Stomach (tissue), 9 donors: ENCODE data around the gene SRCIN1. TPM values are rescaled to one million over a fixed set of nuclear protein-coding genes. Genes with fewer than 3 reads are reported as not detected.

Experiments used
- DNase-seq, 2 donors: peaks; one replicate each; pipeline versions ENCODE4 v3.0.0 to v3.0.0-alpha.2; 2013 to 2019
- H3K27ac ChIP-seq, 5 donors: fragments of 200-600 bp in 4 of 5; sonication (generic) in 4 of 5; one replicate each; pipeline ENCODE4 v1.5.1; 2013 to 2019; ENCODE audit warnings: mild to moderate bottlenecking in 1 of 5, moderate library complexity in 1 of 5
- H3K27me3 ChIP-seq, 3 donors: fragments of 200-600 bp; sonication (generic); one replicate each; pipeline ENCODE4 v1.5.1; 2017 to 2019; ENCODE audit warnings: mixed run types in 1 of 3
- H3K36me3 ChIP-seq, 4 donors: fragments of 200-600 bp; sonication (generic); 1 replicate in 3 of 4; 2 replicates in 1 of 4; pipeline ENCODE4 v1.5.1; 2016 to 2019
- H3K4me1 ChIP-seq, 4 donors: fragments of 200-600 bp; sonication (generic); one replicate each; pipeline ENCODE4 v1.5.1; 2016 to 2019
- H3K4me3 ChIP-seq, 4 donors: fragments of 200-600 bp; sonication (generic) in 3 of 4; one replicate each; pipeline ENCODE4 v1.5.1; 2016 to 2019; ENCODE audit warnings: mild to moderate bottlenecking in 1 of 4
- H3K9me3 ChIP-seq, 4 donors: fragments of 200-600 bp; sonication (generic); one replicate each; pipeline ENCODE4 v1.5.1; 2016 to 2019
- CTCF ChIP-seq, 7 experiments: fragments of 450-650 bp in 4 of 7; fragments of 200-600 bp in 3 of 7; sonication (generic) in 3 of 7; IDR thresholded peaks; one replicate each; pipeline ENCODE4 v1.5.1; 2016 to 2019; ENCODE audit warnings: antibody characterized with exemption in 7 of 7, control low read depth in 2 of 7, mild to moderate bottlenecking in 1 of 7
- EP300 ChIP-seq: sonication (generic); formaldehyde crosslinking; IDR thresholded peaks from one replicate; pipeline ENCODE4 v1.6.1; 2017; ENCODE audit warnings: antibody characterized with exemption
- POLR2A ChIP-seq, 4 donors: fragments of 450-650 bp; IDR thresholded peaks; one replicate each; pipeline ENCODE4 v1.6.1; 2016; ENCODE audit warnings: antibody characterized with exemption in 4 of 4, control low read depth in 2 of 4, mild to moderate bottlenecking in 1 of 4, moderate library complexity in 1 of 4
- POLR2AphosphoS5 ChIP-seq, 3 donors: sonication (generic); formaldehyde crosslinking; IDR thresholded peaks; one replicate each; pipeline ENCODE4 v1.6.1; 2016; ENCODE audit warnings: antibody characterized with exemption in 3 of 3
- WGBS, 5 donors: extraction: QIAGEN DNeasy Blood & Tissue Kit in 3 of 5; methylation state at CpG; one replicate each; pipeline versions ENCODE4 v1.1.5 to v1.1.7; 2013 to 2018; 5-methylcytosine and 5-hydroxymethylcytosine counted together
- intact Hi-C: fragments of 100-400 bp; cut with DNase I; formaldehyde crosslinking; loops from one replicate; pipeline ENCODE4 v1.15.1; 2023; ENCODE audit warnings: low total_unique reads
- polyA plus RNA-seq, 3 donors: library from polyadenylated mRNA; stranded (reverse); fragments of 200-250 nt; gene quantifications; one replicate each; pipeline ENCODE4 v1.2.3, GENCODE V29; 2013
- total RNA-seq, 5 donors: library from RNA; depleted of rRNA; stranded (reverse); fragments of >200 nt; gene quantifications; one replicate each; pipeline versions ENCODE4 v1.1.0 to v1.2.3, GENCODE V29; 2014 to 2016
- donor health status: healthy with polysubstance abuse.
- donor health status: Bipolar disorder and iron deficiency.
- donor health status: healthy.

The SRCIN1 gene
- total and polyA plus RNA-seq, 8 donors = 0.29 to 21.9 (median 1.9) TPM

GRCh38 chr17:38603786-38604478 lies 1.8 kb downstream of the SRCIN1 start:
- H3K4me1 ChIP-seq = peaks cover 11 to 46% (median 33%) of the 10 kb centered on the region in 4 donors
- H3K4me3 ChIP-seq = no peak overlapping the region
- no peaks in the 10 kb centered on the region for H3K36me3 ChIP-seq
- H3K27ac ChIP-seq = no peak overlapping the region
- TF ChIP-seq POLR2AphosphoS5 (IDR thresholded peaks at IDR 0.05) (no peak), EP300 (no peak), CTCF (IDR thresholded peaks at IDR 0.05) (no peak), POLR2A (IDR thresholded peaks at IDR 0.05) (no peak)
- DNase-seq = no peak
- peaks cover 4 to 98% (median 45%) of the 10 kb centered on the region in 3 donors for H3K27me3 ChIP-seq
- intact Hi-C loops = no loop called here
- no peaks in the 10 kb centered on the region for H3K9me3 ChIP-seq
- WGBS, 5 donors = 33 to 64% (median 50%) methylated on average over 5 to 6 of the region's 6 CpGs

- no peaks in the 10 kb centered on the region for H3K36me3 ChIP-seq
- no peaks in the 10 kb centered on the region for H3K9me3 ChIP-seq
- H3K27me3 ChIP-seq = peaks cover 4 to 98% (median 42%) of the 10 kb centered on the region in 3 donors
- TF ChIP-seq EP300 (no peak), POLR2AphosphoS5 (IDR thresholded peaks at IDR 0.05) (no peak), CTCF (IDR thresholded peaks at IDR 0.05) (no peak), POLR2A (IDR thresholded peaks at IDR 0.05) (no peak)
- WGBS, 5 donors = 51 to 65% (median 60%) methylated on average over 13 of the region's 13 CpGs
- H3K4me1 ChIP-seq = peaks cover 11 to 46% (median 33%) of the 10 kb centered on the region in 4 donors
- H3K4me3 ChIP-seq = no peak overlapping the region
- intact Hi-C loops = no loop called here
- no peak overlapping the region for H3K27ac ChIP-seq
- DNase-seq = no peak
These were observed 2.6 kb downstream of the SRCIN1 start for GRCh38 chr17:38602956-38603785.

- Histone ChIP-seq H3K4me3 (no peak overlapping the region), H3K27me3 (peaks cover 3 to 98% (median 35%) of the 10 kb centered on the region in 3 donors), H3K36me3 (no peaks in the 10 kb centered on the region), H3K27ac (no peak overlapping the region), H3K4me1 (peaks cover 11 to 44% (median 33%) of the 10 kb centered on the region in 4 donors), H3K9me3 (no peaks in the 10 kb centered on the region)
- 42 to 56% (median 42%) methylated on average over 2 of the region's 2 CpGs for WGBS, 5 donors
- TF ChIP-seq CTCF (IDR thresholded peaks at IDR 0.05) = no peak
- no peak for TF ChIP-seq POLR2A (IDR thresholded peaks at IDR 0.05)
- TF ChIP-seq EP300 = no peak
- no peak for TF ChIP-seq POLR2AphosphoS5 (IDR thresholded peaks at IDR 0.05)
- intact Hi-C loops = no loop called here
- DNase-seq = no peak
These were observed 3.3 kb downstream of the SRCIN1 start for GRCh38 chr17:38602453-38602852.

- TF ChIP-seq POLR2AphosphoS5 (IDR thresholded peaks at IDR 0.05) (no peak), CTCF (IDR thresholded peaks at IDR 0.05) (no peak), POLR2A (IDR thresholded peaks at IDR 0.05) (no peak), EP300 (no peak)
- H3K27me3 ChIP-seq = peaks cover 0 to 98% (median 31%) of the 10 kb centered on the region in 3 donors
- no peak overlapping the region for H3K27ac ChIP-seq
- peaks cover 7 to 37% (median 26%) of the 10 kb centered on the region in 4 donors for H3K4me1 ChIP-seq
- intact Hi-C loops = no loop called here
- 17 to 34% (median 25%) methylated on average over 22 to 24 of the region's 24 CpGs for WGBS, 5 donors
- H3K36me3 ChIP-seq = no peaks in the 10 kb centered on the region
- peak in 1 of 2 donors; percentile 84 for DNase-seq
- H3K9me3 ChIP-seq = no peaks in the 10 kb centered on the region
- no peak overlapping the region for H3K4me3 ChIP-seq
These were observed 4.0 kb downstream of the SRCIN1 start for GRCh38 chr17:38601539-38602351.
